IMR-90 (cell line): ENCODE measurements around the gene CDH15. TPM values are rescaled to one million over a fixed set of nuclear protein-coding genes. Genes with fewer than 3 reads are reported as not detected.

Experiments
- ATAC-seq: fragments of 200-7000 bp; cut with Tn5 transposase; 2 replicates; pipeline ENCODE4 v1.9.1; 2020; ENCODE audit warnings: low read depth, mild to moderate bottlenecking, moderate library complexity
- BruUV-seq: library from RNA; stranded (reverse); fragments of 400-500 nt; replicated peaks from 2 replicates; lab custom pipeline; 2021; lab: Mats Ljungman, UMichigan
- CTCF ChIA-PET: fragments of 300-600 bp; formaldehyde crosslinking; extraction: SDS; loops from one replicate; lab custom pipeline; 2021; ENCODE audit warnings: antibody characterized with exemption; lab: Yijun Ruan, JAX
- POLR2A ChIA-PET: fragments of 300-600 bp; sonication (Branson Sonifier 250); formaldehyde crosslinking; loops from one replicate; lab custom pipeline; 2022; ENCODE audit warnings: antibody characterized with exemption; ENCODE audit not compliant: unreplicated experiment; lab: Charles Lee
- DNase-seq: peaks from one replicate; pipeline ENCODE4 v3.0.0; 2013
- H2AFZ ChIP-seq: replicated peaks from 2 replicates; pipeline ENCODE3; 2013; ENCODE audit warnings: low read length, mild to moderate bottlenecking; ENCODE audit not compliant: poor library complexity
- H2AK5ac ChIP-seq: 2 replicates; pipeline ENCODE4 v1.6.1; 2013; ENCODE audit warnings: low read depth, low read length, inconsistent platforms
- H2AK9ac ChIP-seq: replicated peaks from 2 replicates; pipeline ENCODE3; 2013; ENCODE audit warnings: mild to moderate bottlenecking, low read depth, low read length, moderate library complexity; ENCODE audit not compliant: poor library complexity
- H2BK120ac ChIP-seq: 2 replicates; pipeline ENCODE4 v1.6.1; 2013; ENCODE audit warnings: low read depth, low read length, inconsistent platforms
- H2BK15ac ChIP-seq: 3 replicates; pipeline ENCODE4 v1.6.1; 2013; ENCODE audit warnings: low read depth, low read length, inconsistent platforms
- H2BK20ac ChIP-seq: 2 replicates; pipeline ENCODE4 v1.6.1; 2013; ENCODE audit warnings: low read depth, mild to moderate bottlenecking, inconsistent platforms, low read length, moderate library complexity
- H2BK5ac ChIP-seq: 2 replicates; pipeline ENCODE4 v1.6.1; 2013; ENCODE audit warnings: mild to moderate bottlenecking, low read depth, low read length, inconsistent platforms; ENCODE audit not compliant: poor library complexity, severe bottlenecking
- H3K14ac ChIP-seq: replicated peaks from 2 replicates; pipeline ENCODE4 v1.6.1; 2013; ENCODE audit warnings: low read depth, low read length, inconsistent platforms
- H3K18ac ChIP-seq: 2 replicates; pipeline ENCODE4 v1.6.1; 2013; ENCODE audit warnings: low read depth, low read length, control low read depth
- H3K23ac ChIP-seq: 2 replicates; pipeline ENCODE4 v1.6.1; 2013; ENCODE audit warnings: low read depth, low read length, inconsistent platforms
- H3K27ac ChIP-seq: 2 replicates; pipeline ENCODE4 v1.5.1; 2013; ENCODE audit warnings: mild to moderate bottlenecking, control low read depth, low read length; ENCODE audit not compliant: insufficient read depth
- H3K27me3 ChIP-seq: 2 replicates; pipeline ENCODE4 v1.6.1; 2013; ENCODE audit warnings: low read length; ENCODE audit not compliant: control insufficient read depth, insufficient read depth
- H3K36me3 ChIP-seq: 2 replicates; pipeline ENCODE4 v1.6.1; 2013; ENCODE audit warnings: low read length, mixed read lengths; ENCODE audit not compliant: control insufficient read depth, insufficient read depth
- H3K4ac ChIP-seq: 2 replicates; pipeline ENCODE4 v1.6.1; 2013; ENCODE audit warnings: low read depth, low read length, inconsistent platforms
- H3K4me1 ChIP-seq: 2 replicates; pipeline ENCODE4 v1.6.1; 2013; ENCODE audit warnings: low read length, mixed read lengths; ENCODE audit not compliant: control insufficient read depth, insufficient read depth
- H3K4me2 ChIP-seq: 2 replicates; pipeline ENCODE4 v1.6.1; 2013; ENCODE audit warnings: low read depth, mild to moderate bottlenecking, control low read depth, low read length, moderate library complexity
- H3K4me3 ChIP-seq: 2 replicates; pipeline ENCODE4 v1.5.1; 2013; ENCODE audit warnings: low read depth, mild to moderate bottlenecking, control low read depth, low read length, moderate library complexity; ENCODE audit not compliant: insufficient read depth
- H3K56ac ChIP-seq: 2 replicates; pipeline ENCODE4 v1.6.1; 2013; ENCODE audit warnings: low read length, inconsistent platforms; ENCODE audit not compliant: insufficient read depth; ENCODE audit errors: extremely low read depth
- H3K79me1 ChIP-seq, 2 experiments: 2 replicates each; pipeline ENCODE4 v1.6.1; 2013; ENCODE audit warnings: low read length in 2 of 2, inconsistent platforms in 1 of 2, low read depth in 1 of 2
- H3K9ac ChIP-seq: 2 replicates; pipeline ENCODE4 v1.6.1; 2013; ENCODE audit warnings: low read depth, low read length, control low read depth
- H3K9me1 ChIP-seq: 2 replicates; pipeline ENCODE4 v1.6.1; 2013; ENCODE audit warnings: low read length, inconsistent platforms; ENCODE audit not compliant: insufficient read depth
- H3K9me3 ChIP-seq: 2 replicates; pipeline ENCODE4 v1.6.1; 2013; ENCODE audit warnings: low read length; ENCODE audit not compliant: control insufficient read depth, insufficient read depth
- H4K20me1 ChIP-seq: 2 replicates; pipeline ENCODE4 v1.6.1; 2013; ENCODE audit warnings: low read length, inconsistent platforms; ENCODE audit not compliant: insufficient read depth
- H4K5ac ChIP-seq: 2 replicates; pipeline ENCODE4 v1.6.1; 2013; ENCODE audit warnings: mild to moderate bottlenecking, low read depth, low read length, control low read depth
- H4K8ac ChIP-seq, 2 experiments: 2 replicates each; pipeline ENCODE4 v1.6.1; 2013; ENCODE audit warnings: low read depth in 2 of 2, low read length in 2 of 2, control low read depth in 1 of 2, inconsistent platforms in 1 of 2
- H4K91ac ChIP-seq: 2 replicates; pipeline ENCODE4 v1.6.1; 2013; ENCODE audit warnings: low read depth, low read length, inconsistent platforms; ENCODE audit not compliant: insufficient read depth
- CEBPB ChIP-seq: IDR thresholded peaks from 2 replicates; pipeline ENCODE4 v1.6.1; 2012; ENCODE audit warnings: low read depth, low read length, improper control_type of control experiment
- CTCF ChIP-seq: conservative IDR thresholded peaks from 2 replicates; pipeline ENCODE4 v1.5.1; 2012; ENCODE audit warnings: mild to moderate bottlenecking, low read depth, low read length, improper control_type of control experiment
- FOS ChIP-seq: fragments of 150-350 bp; IDR thresholded peaks from 2 replicates; pipeline ENCODE4 v1.6.1; 2016; ENCODE audit warnings: low read depth, low read length
- MAFK ChIP-seq: IDR thresholded peaks from 2 replicates; pipeline ENCODE4 v1.6.1; 2012; ENCODE audit warnings: low read depth, low read length, improper control_type of control experiment
- MAZ ChIP-seq: IDR thresholded peaks from 2 replicates; pipeline ENCODE4 v1.6.1; 2012; ENCODE audit warnings: low read depth, mild to moderate bottlenecking, low read length, improper control_type of control experiment, moderate library complexity, borderline replicate concordance
- MXI1 ChIP-seq: IDR thresholded peaks from 2 replicates; pipeline ENCODE4 v1.6.1; 2012; ENCODE audit warnings: low read depth, mild to moderate bottlenecking, low read length, moderate library complexity, borderline replicate concordance
- NFE2L2 ChIP-seq: fragments of 150-350 bp; IDR thresholded peaks from 2 replicates; pipeline ENCODE4 v1.6.1; 2016; ENCODE audit warnings: low read depth, mild to moderate bottlenecking, low read length
- POLR2A ChIP-seq: IDR thresholded peaks from 2 replicates; pipeline ENCODE4 v1.6.1; 2012; ENCODE audit warnings: mild to moderate bottlenecking, low read depth, low read length
- RAD21 ChIP-seq: IDR thresholded peaks from 2 replicates; pipeline ENCODE4 v1.6.1; 2012; ENCODE audit warnings: low read length, improper control_type of control experiment
- RCOR1 ChIP-seq: IDR thresholded peaks from 2 replicates; pipeline ENCODE4 v1.6.1; 2012; ENCODE audit warnings: mild to moderate bottlenecking, low read length, improper control_type of control experiment; ENCODE audit not compliant: insufficient replicate concordance
- RFX5 ChIP-seq: IDR thresholded peaks from 2 replicates; pipeline ENCODE4 v1.8.0; 2012; ENCODE audit warnings: low read depth, mild to moderate bottlenecking, low read length, moderate library complexity
- SMC3 ChIP-seq: fragments of 150-350 bp; IDR thresholded peaks from 2 replicates; pipeline ENCODE4 v1.6.1; 2016; ENCODE audit warnings: low read depth, mild to moderate bottlenecking, antibody characterized with exemption, low read length, moderate library complexity
- USF2 ChIP-seq: fragments of 150-350 bp; IDR thresholded peaks from 2 replicates; pipeline ENCODE4 v1.6.1; 2017; ENCODE audit warnings: mild to moderate bottlenecking, antibody characterized with exemption, low read length, low read depth
- WGBS, 2 experiments: methylation state at CpG; one replicate each; pipeline versions ENCODE4 v1.1.5 to v1.1.7; 2013; ENCODE audit warnings: missing lambda C conversion rate in 2 of 2; ENCODE audit not compliant: insufficient read length in 1 of 2; ENCODE audit errors: extremely low coverage in 2 of 2; 5-methylcytosine and 5-hydroxymethylcytosine counted together
- dilution Hi-C: fragments of 300-500 bp; cut with HindIII; formaldehyde crosslinking; loops from one replicate; pipeline ENCODE4 v1.14.3; 2018; ENCODE audit warnings: low sequenced_read_pairs; ENCODE audit not compliant: unreplicated experiment
- in situ Hi-C: fragments of 300-500 bp; cut with MboI; formaldehyde crosslinking; loops from 3 replicates; pipeline ENCODE4 v1.14.3; 2019; ENCODE audit warnings: low sequenced_read_pairs, inconsistent platforms, mixed read lengths
- intact Hi-C: fragments of 100-400 bp; cut with micrococcal nuclease; formaldehyde crosslinking; loops from 2 replicates; pipeline ENCODE4 v1.10.0; 2022
- polyA plus RNA-seq, 3 experiments: library from polyadenylated mRNA; depleted of rRNA; stranded (reverse); fragments of >200 nt; gene quantifications; 2 replicates each; pipeline ENCODE4 v1.2.3, GENCODE V29; 2012; ENCODE audit warnings: low replicate concordance in 1 of 3
- total RNA-seq: library from RNA; depleted of rRNA; stranded (reverse); fragments of >200 nt; gene quantifications from 2 replicates; pipeline ENCODE4 v1.2.3, GENCODE V29; 2012
- TF ChIP-seq, protein P1 (sequence below): fragments of 150-350 bp; IDR thresholded peaks from 2 replicates; pipeline ENCODE4 v1.6.1; 2016; ENCODE audit warnings: low read depth, mild to moderate bottlenecking, low read length, moderate library complexity, borderline replicate concordance

CDH15 gene
- total and polyA plus RNA-seq, 2 of the 4 experiments (the other 2 are of a cell fraction) = 0.18 to 0.62 TPM

DNA sequence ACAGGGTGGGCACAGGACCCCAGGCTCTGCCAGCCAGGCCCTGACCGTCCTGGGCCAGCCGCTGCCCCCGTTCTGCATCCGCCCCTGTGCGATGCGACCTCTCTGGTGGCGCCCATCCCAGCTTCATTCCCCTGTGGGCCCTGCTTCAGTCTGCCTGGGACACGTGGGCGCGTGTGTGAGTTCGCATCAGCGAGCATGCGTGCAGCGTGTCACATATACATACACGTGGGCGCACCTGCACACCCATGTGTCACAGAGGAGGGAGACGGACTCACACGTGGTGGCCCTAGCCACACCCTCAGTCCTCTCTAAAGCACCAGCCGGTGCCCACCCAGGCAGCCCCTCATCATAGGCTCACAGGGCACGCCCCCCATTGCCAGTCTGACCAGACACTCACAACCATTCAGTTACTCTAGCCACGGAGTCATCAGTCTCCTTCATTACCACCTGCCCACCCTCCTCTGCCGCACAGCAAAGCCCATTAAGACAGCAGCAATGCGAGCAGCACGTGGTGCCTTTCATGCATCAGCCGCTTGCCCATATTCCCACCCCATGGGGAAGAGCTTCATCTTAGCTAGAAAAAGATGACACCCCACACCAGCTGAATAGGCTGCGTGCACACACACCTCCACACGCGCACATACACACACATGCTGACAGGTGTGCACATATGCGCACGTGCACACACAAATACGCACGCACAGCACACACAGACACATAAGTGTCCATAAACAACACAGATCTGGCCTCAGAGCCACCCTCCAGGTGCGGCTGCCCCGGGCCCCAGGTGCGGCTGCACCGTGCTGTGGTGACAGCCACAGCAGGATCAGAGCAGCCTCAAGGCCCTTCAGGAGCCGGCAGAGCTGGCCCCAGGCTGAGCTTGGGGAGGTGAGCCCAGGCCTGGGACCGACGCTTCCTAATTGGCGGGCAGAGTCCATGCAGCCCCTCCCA, 9.5 kb upstream of the CDH15 start:
- no peak overlapping the region for H3K23ac ChIP-seq
- no peak overlapping the region for H2AK9ac ChIP-seq
- H3K4me1 ChIP-seq = no peaks in the 10 kb centered on the region; the same call in 1 of the 2 replicates
- H3K9me3 ChIP-seq = no peaks in the 10 kb centered on the region
- no peak overlapping the region for H2BK5ac ChIP-seq
- in situ Hi-C loops = loop anchor here (10.0 kb wide), 1 partner anchor 417 kb away; no protein-coding TSS in a partner anchor
- no peak overlapping the region for H2BK20ac ChIP-seq
- H3K9me1 ChIP-seq = no peaks in the 10 kb centered on the region
- no peak overlapping the region for H3K4me2 ChIP-seq
- no peak overlapping the region for H4K5ac ChIP-seq
- 78% methylated on average over 20 of the region's 40 CpGs; no CpG with 5 or more reads in 1 of the 2 experiments for WGBS, 2 experiments
- dilution Hi-C loops = no loop called here
- 0 out of 2 replicates have a peak, but pooled peaks cover 3% of the 10 kb centered on the region for H4K20me1 ChIP-seq
- H3K4me3 ChIP-seq = no peak overlapping the region
- no peak overlapping the region for H3K14ac ChIP-seq
- H4K8ac ChIP-seq = no peak overlapping the region
- no peak overlapping the region for H4K91ac ChIP-seq
- intact Hi-C loops = no loop called here
- no peak overlapping the region for H3K9ac ChIP-seq
- H3K18ac ChIP-seq = no peak overlapping the region
- no peak for DNase-seq
- no peaks in the 10 kb centered on the region for H3K36me3 ChIP-seq
- H3K79me1 ChIP-seq = no peaks in the 10 kb centered on the region
- H2BK15ac ChIP-seq = no peak overlapping the region
- H2AK5ac ChIP-seq = no peak overlapping the region
- H3K27ac ChIP-seq = no peak overlapping the region
- no peak overlapping the region for H2BK120ac ChIP-seq
- ATAC-seq = no peak
- no peak overlapping the region for H2AFZ ChIP-seq
- CTCF ChIA-PET = no interaction called here
- H3K56ac ChIP-seq = no peak overlapping the region
- POLR2A ChIA-PET = no interaction called here
- H3K27me3 ChIP-seq = peaks cover 6% of the 10 kb centered on the region
- no peak overlapping the region for H3K4ac ChIP-seq
- no TSS peak for BruUV-seq
- TF ChIP-seq RCOR1 (no peak), CTCF (no peak), FOS (no peak), USF2 (no peak), CEBPB (no peak), POLR2A (no peak), MAZ (no peak), MAFK (no peak), RAD21 (no peak), MXI1 (no peak), NFE2L2 (no peak), SMC3 (no peak), RFX5 (no peak)
- TF ChIP-seq, protein P1, sequence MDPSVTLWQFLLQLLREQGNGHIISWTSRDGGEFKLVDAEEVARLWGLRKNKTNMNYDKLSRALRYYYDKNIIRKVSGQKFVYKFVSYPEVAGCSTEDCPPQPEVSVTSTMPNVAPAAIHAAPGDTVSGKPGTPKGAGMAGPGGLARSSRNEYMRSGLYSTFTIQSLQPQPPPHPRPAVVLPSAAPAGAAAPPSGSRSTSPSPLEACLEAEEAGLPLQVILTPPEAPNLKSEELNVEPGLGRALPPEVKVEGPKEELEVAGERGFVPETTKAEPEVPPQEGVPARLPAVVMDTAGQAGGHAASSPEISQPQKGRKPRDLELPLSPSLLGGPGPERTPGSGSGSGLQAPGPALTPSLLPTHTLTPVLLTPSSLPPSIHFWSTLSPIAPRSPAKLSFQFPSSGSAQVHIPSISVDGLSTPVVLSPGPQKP = no peak
